ENCODE results near the gene RIT2. TPM values are rescaled to one million over a fixed set of nuclear protein-coding genes. Genes with fewer than 3 reads are reported as not detected.

Gene RIT2
- total and polyA plus RNA-seq, 4 donors, result not detected

DNA sequence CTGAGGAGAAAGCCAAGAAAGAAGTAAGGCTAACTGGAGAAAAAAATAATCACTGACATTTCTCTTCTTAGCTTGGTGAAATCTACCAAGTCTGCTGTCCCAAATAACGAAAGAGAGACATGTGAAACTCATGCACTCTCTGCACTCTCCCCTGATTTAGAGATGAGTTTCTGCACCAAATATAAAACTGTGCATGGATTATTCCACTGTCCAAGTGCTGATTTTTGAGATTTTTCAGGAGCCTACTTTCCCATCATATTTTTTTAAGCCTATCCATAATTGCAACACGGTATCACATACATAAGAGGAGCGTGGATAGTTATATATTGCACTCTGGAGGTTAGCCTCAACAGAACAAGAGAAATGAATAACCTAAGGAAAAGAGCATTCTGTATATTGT is 10.0 kb upstream of the RIT2 start:
- Histone ChIP-seq H3K36me3 (ENCODE audit: control insufficient read depth in 4 of 4, insufficient read depth in 4 of 4, low read length in 4 of 4) (no peaks in the 10 kb centered on the region), H3K27ac (ENCODE audit: low read depth in 1 of 2, low read length in 1 of 2) (no peak overlapping the region), H3K27me3 (ENCODE audit: control insufficient read depth in 3 of 3, insufficient read depth in 3 of 3, low read length in 2 of 3) (no peaks in the 10 kb centered on the region), H3K9ac (ENCODE audit: insufficient read depth in 1 of 2, low read length in 2 of 2) (no peak overlapping the region), H3K4me1 (ENCODE audit: control insufficient read depth in 5 of 5, insufficient read depth in 5 of 5, low read length in 5 of 5) (peaks cover 0 to 2% (median 0%) of the 10 kb centered on the region in 5 donors), H3K4me3 (no peak overlapping the region), H3K9me3 (ENCODE audit: control insufficient read depth in 4 of 4, insufficient read depth in 3 of 4, low read length in 3 of 4) (no peaks in the 10 kb centered on the region)
- WGBS, 2 donors, result 83 to 87% methylated on average over 3 of the region's 3 CpGs
- DNase-seq (peak in 1 of 3 donors; percentile 7), ATAC-seq (ENCODE audit: insufficient read depth, low FRiP score) (no peak)
- TF ChIP-seq CTCF (IDR thresholded peaks at IDR 0.05; ENCODE audit: control extremely low read depth, extremely low read depth), result no peak

- H3K27ac ChIP-seq (ENCODE audit: low read depth in 1 of 2, low read length in 1 of 2), result no peak overlapping the region
- no peak overlapping the region for H3K9ac ChIP-seq (ENCODE audit: insufficient read depth in 1 of 2, low read length in 2 of 2)
- DNase-seq (no peak), ATAC-seq (ENCODE audit: insufficient read depth, low FRiP score) (no peak)
- H3K4me1 ChIP-seq (ENCODE audit: control insufficient read depth in 5 of 5, insufficient read depth in 5 of 5, low read length in 5 of 5), result no peaks in the 10 kb centered on the region
- H3K36me3 ChIP-seq (ENCODE audit: control insufficient read depth in 4 of 4, insufficient read depth in 4 of 4, low read length in 4 of 4), result no peaks in the 10 kb centered on the region
- no peaks in the 10 kb centered on the region for H3K27me3 ChIP-seq (ENCODE audit: control insufficient read depth in 3 of 3, insufficient read depth in 3 of 3, low read length in 2 of 3)
- H3K4me3 ChIP-seq, result no peak overlapping the region
- H3K9me3 ChIP-seq (ENCODE audit: control insufficient read depth in 4 of 4, insufficient read depth in 3 of 4, low read length in 3 of 4), result no peaks in the 10 kb centered on the region
- no peak for TF ChIP-seq CTCF (IDR thresholded peaks at IDR 0.05; ENCODE audit: control extremely low read depth, extremely low read depth)
These were observed 7.5 kb upstream of the RIT2 start for GRCh38 chr18:43122955-43123354.

GRCh38 chr18:43116699-43117294 is 1.3 kb upstream of the RIT2 start:
- H3K9ac ChIP-seq (ENCODE audit: insufficient read depth in 1 of 2, low read length in 2 of 2), result no peak overlapping the region
- TF ChIP-seq CTCF (IDR thresholded peaks at IDR 0.05; ENCODE audit: control extremely low read depth, extremely low read depth), result no peak
- ATAC-seq (ENCODE audit: insufficient read depth, low FRiP score) (no peak), DNase-seq (no peak)
- 62 to 67% methylated on average over 2 of the region's 2 CpGs for WGBS, 2 donors
- no peak overlapping the region for H3K27ac ChIP-seq (ENCODE audit: low read depth in 1 of 2, low read length in 1 of 2)
- H3K9me3 ChIP-seq (ENCODE audit: control insufficient read depth in 4 of 4, insufficient read depth in 3 of 4, low read length in 3 of 4), result no peaks in the 10 kb centered on the region
- H3K36me3 ChIP-seq (ENCODE audit: control insufficient read depth in 4 of 4, insufficient read depth in 4 of 4, low read length in 4 of 4), result no peaks in the 10 kb centered on the region
- H3K4me1 ChIP-seq (ENCODE audit: control insufficient read depth in 5 of 5, insufficient read depth in 5 of 5, low read length in 5 of 5), result no peaks in the 10 kb centered on the region
- no peaks in the 10 kb centered on the region for H3K27me3 ChIP-seq (ENCODE audit: control insufficient read depth in 3 of 3, insufficient read depth in 3 of 3, low read length in 2 of 3)
- no peak overlapping the region for H3K4me3 ChIP-seq

All from lung (tissue), 12 donors.